K562 (cell line): Measurements from ENCODE around the gene ARFGEF3. TPM values are rescaled to one million over a fixed set of nuclear protein-coding genes. Genes with fewer than 3 reads are reported as not detected.

ENCODE experiments used
- ATAC-seq: fragments of 200-7000 bp; cut with Tn5 transposase; 3 replicates; pipeline ENCODE4 v1.9.1; 2020; ENCODE audit warnings: moderate library complexity
- BruUV-seq: library from RNA; stranded (reverse); fragments of 400-500 nt; replicated peaks from 2 replicates; lab custom pipeline; 2021; lab: Mats Ljungman, UMichigan
- CTCF ChIA-PET: fragments of 300-600 bp; formaldehyde crosslinking; extraction: SDS; loops from one replicate; lab custom pipeline; 2021; ENCODE audit warnings: low intra/inter-chr PET ratio; lab: Yijun Ruan, JAX
- POLR2A ChIA-PET: fragments of 300-600, 350-650 bp; sonication (Branson Sonifier 250); formaldehyde crosslinking; extraction: SDS; loops from one replicate; lab custom pipeline; 2021; ENCODE audit warnings: antibody characterized with exemption, inconsistent platforms; lab: Yijun Ruan, JAX
- DNase-seq, 4 experiments: peaks; one replicate each; pipeline versions ENCODE4 v3.0.0 to v3.0.0-alpha.2; 2011 to 2018; ENCODE audit warnings: low spot score in 3 of 4, mixed read lengths in 3 of 4; ENCODE audit errors: extremely low read depth in 1 of 4
- FAIRE-seq: peaks from 2 replicates; lab custom pipeline; 2011; peaks lifted over from hg19 to GRCh38; lab: Jason Lieb, UNC
- H2AFZ ChIP-seq: 2 replicates; pipeline ENCODE4 v1.6.0; 2011; ENCODE audit warnings: low read depth, low read length, control low read depth, inconsistent platforms
- H3K27ac ChIP-seq: fragments of 200-600 bp; 3 replicates; pipeline ENCODE4 v1.8.0; 2011; ENCODE audit warnings: low read depth, mild to moderate bottlenecking, control low read depth, inconsistent platforms, low read length, moderate library complexity, mixed read lengths; ENCODE audit errors: extremely low read depth
- H3K27me3 ChIP-seq, 2 experiments: fragments of 300-600 bp in 1 of 2; 2 replicates in 1 of 2; 3 replicates in 1 of 2; pipeline versions ENCODE4 v1.6.0 to v1.8.0; 2011; ENCODE audit warnings: inconsistent platforms in 2 of 2, low read length in 2 of 2, mild to moderate bottlenecking in 1 of 2, mixed read lengths in 1 of 2, moderate library complexity in 1 of 2; ENCODE audit not compliant: control insufficient read depth in 2 of 2, insufficient read depth in 2 of 2
- H3K36me3 ChIP-seq: fragments of 300-600 bp; 3 replicates; pipeline ENCODE4 v1.8.0; 2011; ENCODE audit warnings: mild to moderate bottlenecking, low read length, inconsistent platforms; ENCODE audit not compliant: control insufficient read depth, insufficient read depth
- H3K4me1 ChIP-seq, 2 experiments: fragments of 200-600 bp in 1 of 2; replicated peaks in 1 of 2; 2 replicates in 1 of 2; 3 replicates in 1 of 2; pipeline versions ENCODE4 v1.5.1 to v1.8.0; 2011; ENCODE audit warnings: inconsistent platforms in 2 of 2, low read length in 2 of 2, mild to moderate bottlenecking in 1 of 2, mixed read lengths in 1 of 2, moderate library complexity in 1 of 2; ENCODE audit not compliant: control insufficient read depth in 2 of 2, insufficient read depth in 2 of 2
- H3K4me2 ChIP-seq: 2 replicates; pipeline ENCODE4 v1.6.1; 2011; ENCODE audit warnings: low read length, control low read depth, inconsistent platforms, mixed read lengths; ENCODE audit not compliant: insufficient read depth
- H3K4me3 ChIP-seq: fragments of 200-600 bp; sonication (generic), shearing (Covaris generic); 2 replicates; pipeline ENCODE4 v1.5.1; 2016; ENCODE audit warnings: control low read depth, inconsistent platforms
- H3K79me2 ChIP-seq: fragments of 200-600 bp; 3 replicates; pipeline ENCODE4 v1.8.0; 2011; ENCODE audit warnings: low read length, inconsistent platforms; ENCODE audit not compliant: control insufficient read depth, insufficient read depth
- H3K9ac ChIP-seq, 2 experiments: 2 replicates each; pipeline versions ENCODE4 v1.6.0 to v1.6.1; 2011; ENCODE audit warnings: low read depth in 2 of 2, low read length in 2 of 2, control low read depth in 1 of 2, inconsistent platforms in 1 of 2, mild to moderate bottlenecking in 1 of 2, mixed read lengths in 1 of 2; ENCODE audit not compliant: insufficient read depth in 1 of 2
- H3K9me1 ChIP-seq: one replicate; pipeline ENCODE4 v1.6.0; 2011; ENCODE audit warnings: inconsistent platforms, mild to moderate bottlenecking, low read length, moderate library complexity; ENCODE audit not compliant: control insufficient read depth, insufficient read depth
- H3K9me3 ChIP-seq: replicated peaks from 2 replicates; pipeline ENCODE4 v1.5.1; 2011; ENCODE audit warnings: low read depth, low read length, inconsistent platforms; ENCODE audit not compliant: control insufficient read depth, insufficient read depth
- H4K20me1 ChIP-seq: replicated peaks from 2 replicates; pipeline ENCODE4 v1.6.1; 2011; ENCODE audit warnings: low read length, inconsistent platforms, mixed read lengths; ENCODE audit not compliant: control insufficient read depth, insufficient read depth
- E2F5 ChIP-seq: sonication (generic); formaldehyde crosslinking; IDR thresholded peaks from 2 replicates; pipeline ENCODE4 v1.8.0; 2022; ENCODE audit warnings: mild to moderate bottlenecking, missing genetic modification reagents
- HDAC8 ChIP-seq: fragments of 450-650 bp; IDR thresholded peaks from 2 replicates; pipeline ENCODE4 v1.6.1; 2016; ENCODE audit warnings: mild to moderate bottlenecking, missing genetic modification characterization, moderate library complexity, missing compliant biosample characterization
- HNRNPLL ChIP-seq: fragments of 200-400 bp; formaldehyde crosslinking; IDR thresholded peaks from 2 replicates; pipeline ENCODE4 v1.6.1; 2017; ENCODE audit warnings: low read length, low read depth, mild to moderate bottlenecking; ENCODE audit not compliant: poor library complexity, severe bottlenecking
- IRF2 ChIP-seq: sonication (generic); formaldehyde crosslinking; IDR thresholded peaks from 2 replicates; pipeline ENCODE4 v1.8.1; 2022; ENCODE audit warnings: mild to moderate bottlenecking, missing genetic modification reagents
- KDM1A ChIP-seq, 2 experiments: fragments of 450-650 bp; IDR thresholded peaks; 2 replicates each; pipeline ENCODE4 v1.6.1; 2016; ENCODE audit warnings: mild to moderate bottlenecking in 2 of 2
- SMARCE1 ChIP-seq: fragments of 450-650 bp; IDR thresholded peaks from 2 replicates; pipeline ENCODE4 v1.7.1; 2016; ENCODE audit warnings: mild to moderate bottlenecking
- TCF15 ChIP-seq: fragments of 250-450 bp; sonication (Bioruptor Pico); IDR thresholded peaks from 2 replicates; pipeline ENCODE4 v1.8.0; 2022; ENCODE audit warnings: moderate library complexity, mild to moderate bottlenecking, inconsistent platforms
- TEAD2 ChIP-seq: fragments of 450-650 bp; IDR thresholded peaks from 2 replicates; pipeline ENCODE4 v1.6.1; 2016; ENCODE audit warnings: missing genetic modification characterization, control low read depth, missing compliant biosample characterization
- XRCC4 ChIP-seq: IDR thresholded peaks from one replicate; pipeline ENCODE4 v1.6.1; 2011; ENCODE audit not compliant: insufficient read depth, insufficient read length; ENCODE audit errors: extremely low read depth
- ZBTB17 ChIP-seq: fragments of 450-650 bp; formaldehyde crosslinking; IDR thresholded peaks from 2 replicates; pipeline ENCODE4 v1.4.0; 2020; ENCODE audit warnings: mild to moderate bottlenecking
- ZBTB43 ChIP-seq: sonication (generic); formaldehyde crosslinking; IDR thresholded peaks from 2 replicates; pipeline ENCODE4 v1.8.0; 2023; ENCODE audit warnings: mild to moderate bottlenecking, missing genetic modification reagents
- ZNF655 ChIP-seq: fragments of 250-450 bp; sonication (Bioruptor Pico); IDR thresholded peaks from 2 replicates; pipeline ENCODE4 v1.5.0; 2021
- ZNF717 ChIP-seq: fragments of 250-450 bp; sonication (Bioruptor Pico); IDR thresholded peaks from 2 replicates; pipeline ENCODE4 v1.5.0; 2021
- WGBS: fragments of 100-300 bp; shearing (Covaris generic); methylation state at CpG from one replicate; pipeline ENCODE4 v1.1.6; 2016; ENCODE audit warnings: low coverage, mixed read lengths; ENCODE audit not compliant: insufficient coverage; ENCODE audit errors: missing lambda C conversion rate; 5-methylcytosine and 5-hydroxymethylcytosine counted together
- in situ Hi-C: fragments of 300-500 bp; cut with MboI; formaldehyde crosslinking; loops from 4 replicates; pipeline ENCODE4 v1.15.0; 2018; ENCODE audit warnings: inconsistent platforms, mixed read lengths
- intact Hi-C: fragments of 100-400 bp; cut with micrococcal nuclease; formaldehyde crosslinking; loops from 2 replicates; pipeline ENCODE4 v1.14.2; 2022
- polyA plus RNA-seq, 8 experiments: library from polyadenylated mRNA; depleted of rRNA in 4 of 8; stranded (reverse) in 5 of 8; unstranded in 3 of 8; fragments of >200 nt; fragmentation: Nextera tagmentation in 2 of 8; fragmentation: Illumina TruSeq in 1 of 8; extraction: Ambion mirVana in 2 of 8; extraction: Trizol in 1 of 8; gene quantifications; 2 replicates each; pipeline versions ENCODE4 v1.2.1 to v1.2.3, GENCODE V29; 2011 to 2014; ENCODE audit warnings: inconsistent platforms in 1 of 8, missing spikeins in 1 of 8
- total RNA-seq, 7 experiments: library from RNA; depleted of rRNA in 6 of 7; stranded (reverse); fragments of >200 nt in 6 of 7; fragmentation: Illumina TruSeq in 2 of 7; extraction: Trizol in 2 of 7; gene quantifications; 2 replicates each; pipeline versions ENCODE4 v1.2.1 to v1.2.3, GENCODE V29; 2011 to 2021; ENCODE audit warnings: low replicate concordance in 1 of 7

ARFGEF3 gene
- total and polyA plus RNA-seq, 9 of the 15 experiments (the other 6 are each of a cell fraction or from before 2014, with no cell fraction given), result under 0.01 to 0.02 TPM; not detected in 7

DNA sequence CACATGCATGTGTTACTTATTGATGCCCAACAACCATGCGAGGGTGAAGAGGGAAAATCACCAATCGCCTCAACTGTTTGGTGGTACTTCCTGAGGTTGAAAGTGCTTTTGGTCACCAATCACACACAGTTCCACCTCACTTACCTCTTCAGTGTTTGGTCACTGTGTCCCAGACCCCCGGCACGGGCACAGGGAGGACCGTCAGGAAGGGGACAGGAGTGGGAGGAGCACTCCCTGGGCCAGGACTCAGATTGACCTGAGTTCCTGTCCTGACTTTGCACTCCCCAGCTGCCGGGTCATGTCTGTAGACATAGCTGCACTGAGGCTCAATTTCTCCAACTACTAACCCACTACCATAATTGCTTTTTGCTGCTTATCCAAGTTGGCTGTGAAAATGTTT, 130.7 kb downstream of the ARFGEF3 start (continued):
- no peak for TF ChIP-seq E2F5 (CRISPR knock-in tag)
- TF ChIP-seq ZBTB17 (CRISPR knock-in tag), result no peak
- no peak for TF ChIP-seq ZNF717 (CRISPR knock-in tag)
- TF ChIP-seq TEAD2 (tag), result no peak

- no peaks in the 10 kb centered on the region for H3K9me3 ChIP-seq
- no peak overlapping the region for H3K4me2 ChIP-seq
- FAIRE-seq, result no peak
- no peak overlapping the region for H3K9ac ChIP-seq
- H4K20me1 ChIP-seq, result 0 out of 2 replicates have a peak, but pooled peaks cover 3% of the 10 kb centered on the region
- no peaks in the 10 kb centered on the region for H3K79me2 ChIP-seq
- BruUV-seq, result no TSS peak
- in situ Hi-C loops (no loop called here), intact Hi-C loops (no loop called here)
- H3K4me1 ChIP-seq, result no peaks in the 10 kb centered on the region
- H3K27ac ChIP-seq, result no peak overlapping the region
- no peak overlapping the region for H2AFZ ChIP-seq
- H3K9me1 ChIP-seq, result no peaks in the 10 kb centered on the region
- H3K27me3 ChIP-seq, result peaks cover 38 to 68% of the 10 kb centered on the region in 2 experiments
- 2% methylated on average over 7 of the region's 7 CpGs for WGBS
- ATAC-seq, result no peak
- no peak for DNase-seq
- POLR2A ChIA-PET, result interaction anchor here (0.5 to 0.6 kb wide), 2 partner anchors 18 to 1262 kb away, joined by 3 read pairs; no protein-coding TSS in a partner anchor
- H3K4me3 ChIP-seq, result no peak overlapping the region
- H3K36me3 ChIP-seq, result no peaks in the 10 kb centered on the region
- CTCF ChIA-PET, result interaction anchor here (0.7 kb wide), 1 partner anchor 110 kb away, joined by 3 read pairs; the partner anchor contains the start of gene HEBP2
- no peak for TF ChIP-seq TCF15 (CRISPR knock-in tag)
- no peak for TF ChIP-seq HNRNPLL
- no peak for TF ChIP-seq ZNF655 (CRISPR knock-in tag)
- TF ChIP-seq SMARCE1, result no peak
- TF ChIP-seq IRF2, result no peak
- TF ChIP-seq XRCC4, result no peak
- TF ChIP-seq ZBTB43 (CRISPR knock-in tag), result no peak
- no peak for TF ChIP-seq KDM1A (IDR thresholded peaks at IDR 0.05)
- no peak for TF ChIP-seq HDAC8 (tag)
These were observed 132.0 kb downstream of the ARFGEF3 start for GRCh38 chr6:138293428-138294395.
